Measurements from ENCODE around the gene CRYBG1.

CRYBG1 gene

DNA sequence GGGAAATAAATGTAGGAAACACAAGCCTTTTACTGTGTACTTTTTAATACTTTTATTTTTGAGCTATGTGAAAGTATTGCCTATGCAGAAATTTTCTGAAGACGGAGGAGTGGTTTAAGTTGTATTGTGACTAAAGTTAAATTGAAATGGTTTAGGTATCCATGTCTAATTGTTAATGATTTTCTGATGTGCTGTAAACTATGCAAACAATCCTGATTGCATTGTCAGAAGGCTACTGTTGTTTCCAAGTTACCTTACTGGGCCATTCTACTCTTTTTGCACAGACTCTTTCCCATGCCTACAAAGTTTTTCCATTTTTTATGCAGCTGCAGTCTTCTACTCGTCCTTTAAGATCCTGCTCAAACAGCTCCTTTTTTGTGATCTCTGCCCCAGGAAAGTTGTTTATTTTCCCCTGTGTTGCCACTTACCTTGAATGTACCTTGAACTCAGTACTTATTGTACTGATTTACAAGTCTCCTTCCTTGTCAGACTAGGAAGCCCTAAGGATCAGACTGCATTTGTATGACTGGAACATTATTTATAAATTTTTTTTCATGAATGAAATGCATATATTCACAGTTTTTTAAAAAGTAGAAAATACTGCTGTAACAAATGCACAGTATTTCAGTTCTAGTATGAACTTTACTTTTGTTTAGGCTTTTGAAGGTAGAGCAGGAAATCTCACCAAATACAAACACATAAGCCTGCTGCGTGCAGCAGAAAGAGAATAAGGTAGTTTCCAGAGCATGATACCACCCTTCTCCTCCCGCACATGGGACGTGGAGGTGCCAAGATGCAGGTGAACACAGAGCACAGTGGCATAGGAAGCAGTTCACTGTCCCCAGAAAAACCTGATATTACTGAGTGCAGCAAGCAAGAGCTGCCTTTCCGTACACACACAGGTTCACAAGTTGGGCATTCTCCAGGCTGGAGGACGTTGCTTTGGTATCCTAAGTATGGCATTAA is 97.8 kb downstream of the CRYBG1 start:
- no peak for DNase-seq (ENCODE audit: low read depth in 1 of 2, low spot score in 1 of 2)

DNA sequence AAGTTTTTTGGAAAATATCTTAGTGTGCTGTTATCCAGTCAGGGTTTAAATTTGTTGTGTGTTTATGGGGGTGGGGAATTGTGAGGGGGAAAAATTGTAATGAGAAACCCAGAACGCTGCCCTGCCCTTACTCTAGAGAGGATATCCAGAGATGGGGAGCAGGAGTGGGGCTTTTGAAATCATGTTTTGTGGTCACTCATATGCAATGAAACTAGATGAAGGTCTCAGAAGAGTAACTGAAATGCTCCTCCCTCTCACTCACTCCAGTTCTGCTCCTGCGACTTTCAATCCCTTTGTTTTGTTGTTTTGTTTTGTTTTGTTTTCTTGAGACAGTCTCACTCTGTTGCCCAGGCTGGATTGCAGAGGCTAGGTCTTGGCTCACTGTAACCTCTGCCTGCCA is 100.0 kb downstream of the CRYBG1 start:
- DNase-seq (ENCODE audit: low read depth in 1 of 2, low spot score in 1 of 2) = no peak

DNA sequence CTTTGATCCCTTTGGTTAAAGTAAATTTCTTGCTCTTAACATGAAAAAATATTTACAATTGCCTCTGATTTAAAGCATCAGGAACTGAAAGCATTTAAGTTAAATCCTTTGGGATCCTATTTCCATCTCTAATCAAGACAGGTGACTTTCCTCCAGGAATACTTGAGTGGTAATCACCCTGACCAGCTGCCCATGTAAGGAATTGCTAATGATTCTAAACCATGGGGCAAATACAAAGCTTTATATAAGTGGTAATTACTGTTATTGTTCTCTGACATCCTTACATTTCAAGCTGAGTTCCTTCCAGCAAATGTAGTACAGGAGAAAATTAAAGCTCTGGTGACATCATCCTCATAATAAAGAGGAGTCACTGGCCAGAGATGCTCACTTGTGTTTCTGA is 100.6 kb downstream of the CRYBG1 start:
- no peak for DNase-seq (ENCODE audit: low read depth in 1 of 2, low spot score in 1 of 2)

DNA sequence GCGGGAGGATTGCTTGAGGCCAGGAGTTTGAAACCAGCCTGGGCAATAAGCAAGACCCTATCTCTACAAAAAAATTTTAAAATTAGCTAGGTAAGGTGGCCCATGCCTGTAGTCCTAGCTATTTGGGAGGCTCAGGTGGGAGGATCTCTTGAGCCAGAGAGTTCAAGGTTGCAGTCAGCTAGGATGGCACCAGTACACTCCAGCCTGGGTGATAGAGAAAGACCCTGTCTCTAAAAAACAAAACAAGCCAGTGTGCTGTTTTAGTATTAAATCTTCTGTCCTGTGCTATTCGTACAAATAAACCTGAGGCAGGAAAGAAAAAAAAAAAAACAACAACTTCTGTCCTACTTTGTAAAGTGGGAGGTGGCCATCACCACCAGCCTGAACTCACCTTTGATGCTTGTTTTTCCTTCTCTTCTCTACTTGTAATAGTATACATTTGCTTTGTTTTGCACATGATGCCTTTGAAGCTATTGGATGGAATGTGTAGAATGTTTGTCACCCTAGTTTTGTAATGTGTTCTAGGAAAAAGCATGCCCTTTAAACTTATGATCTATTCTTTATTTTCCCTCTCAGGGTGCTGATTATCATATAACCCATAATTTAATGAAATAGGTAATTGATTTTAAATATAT is 102.5 kb downstream of the CRYBG1 start:
- no peak for DNase-seq (ENCODE audit: low read depth in 1 of 2, low spot score in 1 of 2)

DNA sequence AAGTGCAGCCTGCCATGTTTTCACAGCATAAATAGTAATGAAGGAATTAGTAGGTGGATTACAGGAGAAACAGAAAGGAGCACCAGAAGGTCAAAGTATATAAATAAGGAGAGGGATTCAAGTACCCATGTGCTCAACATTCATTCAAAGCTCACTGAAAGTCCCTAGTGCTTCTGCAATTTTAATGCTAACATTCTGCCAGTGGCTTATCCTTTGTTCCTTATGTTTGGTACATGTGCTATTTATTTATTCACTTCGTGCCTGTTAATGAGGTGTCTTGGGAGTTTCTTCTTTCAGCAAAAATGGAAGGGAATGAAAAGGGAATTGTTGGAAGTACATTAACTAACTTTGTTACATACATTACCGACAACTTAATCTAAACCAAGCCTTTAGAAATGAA is 105.7 kb downstream of the CRYBG1 start:
- DNase-seq (ENCODE audit: low read depth in 1 of 2, low spot score in 1 of 2) = no peak

DNA sequence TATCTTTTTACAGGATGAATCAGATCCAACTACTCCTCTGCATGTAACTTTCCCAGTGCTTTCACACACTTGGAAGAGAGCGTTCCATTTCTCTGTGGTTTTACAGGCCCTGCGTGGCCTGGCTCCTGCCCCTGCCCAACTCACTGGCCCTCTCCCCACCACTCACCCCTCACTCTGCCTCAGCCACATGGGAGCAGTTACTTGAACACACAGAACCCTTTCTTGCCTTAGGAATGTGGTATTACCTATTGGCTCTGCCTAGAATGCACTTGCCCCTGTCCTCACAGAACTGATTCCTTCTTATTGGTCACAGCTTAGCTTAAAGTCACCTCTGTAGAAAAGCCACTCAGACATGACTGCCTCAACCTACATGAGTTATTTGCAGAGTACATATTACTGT is 108.4 kb downstream of the CRYBG1 start:
- no peak for DNase-seq (ENCODE audit: low read depth in 1 of 2, low spot score in 1 of 2)

DNA sequence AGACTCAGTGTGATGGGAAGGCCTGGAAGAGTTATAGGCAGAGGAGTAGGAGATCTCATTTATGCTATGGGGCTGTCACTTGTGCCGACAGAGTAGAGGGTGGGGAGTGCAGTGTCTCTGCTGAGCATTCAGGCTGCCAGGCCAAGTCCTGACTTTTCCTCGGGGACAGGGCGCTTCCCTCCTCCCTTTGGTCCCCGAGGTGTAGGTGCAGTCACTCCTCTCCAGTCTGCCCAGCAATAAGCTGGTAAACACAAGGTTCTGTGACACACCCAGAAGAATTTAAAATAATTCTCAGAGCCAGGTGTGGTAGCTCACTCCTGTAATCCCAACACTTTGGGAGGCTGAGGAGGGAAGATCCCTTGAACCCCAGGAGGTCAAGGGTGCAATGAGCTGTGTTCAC is 109.4 kb downstream of the CRYBG1 start:
- no peak for DNase-seq (ENCODE audit: low read depth in 1 of 2, low spot score in 1 of 2)

DNA sequence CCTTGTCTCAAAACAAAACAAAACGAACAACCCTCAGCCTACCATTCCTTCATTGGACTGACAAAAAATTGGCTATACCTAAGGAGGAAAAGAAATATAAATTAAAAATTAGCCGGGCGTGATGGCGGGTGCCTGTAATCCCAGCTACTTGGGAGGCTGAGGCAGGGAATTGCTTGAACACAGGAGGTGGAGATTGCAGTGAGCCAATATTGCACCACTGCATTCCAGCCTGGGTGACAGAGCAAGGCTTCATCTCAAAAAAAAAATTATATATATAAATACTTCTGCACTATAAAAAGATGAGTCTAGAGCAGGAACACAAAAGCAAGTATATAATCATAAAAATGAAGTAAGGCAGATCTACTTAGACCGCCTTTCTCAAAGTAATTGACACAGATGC is 109.8 kb downstream of the CRYBG1 start:
- DNase-seq (ENCODE audit: low read depth in 1 of 2, low spot score in 1 of 2) = no peak

DNA sequence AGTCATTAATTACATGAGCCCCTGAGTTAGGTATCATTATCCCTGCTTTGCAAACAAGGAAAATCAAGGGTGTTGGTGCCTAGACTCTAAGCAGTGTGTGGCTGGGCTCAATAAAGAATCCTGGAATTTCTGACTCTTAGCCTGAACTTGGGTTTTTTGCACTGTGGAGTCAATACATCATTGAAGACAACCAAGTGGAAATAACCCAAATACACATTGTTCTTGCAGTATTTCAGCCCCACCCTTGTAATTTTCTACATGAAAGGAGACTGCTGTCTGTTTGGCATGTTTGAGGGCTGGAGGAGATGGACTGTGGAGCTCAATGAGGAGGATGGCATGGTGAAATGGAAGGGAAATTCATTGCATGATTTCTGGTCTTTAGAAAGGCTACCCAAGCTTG is 110.3 kb downstream of the CRYBG1 start:
- DNase-seq (ENCODE audit: low read depth in 1 of 2, low spot score in 1 of 2) = no peak

DNA sequence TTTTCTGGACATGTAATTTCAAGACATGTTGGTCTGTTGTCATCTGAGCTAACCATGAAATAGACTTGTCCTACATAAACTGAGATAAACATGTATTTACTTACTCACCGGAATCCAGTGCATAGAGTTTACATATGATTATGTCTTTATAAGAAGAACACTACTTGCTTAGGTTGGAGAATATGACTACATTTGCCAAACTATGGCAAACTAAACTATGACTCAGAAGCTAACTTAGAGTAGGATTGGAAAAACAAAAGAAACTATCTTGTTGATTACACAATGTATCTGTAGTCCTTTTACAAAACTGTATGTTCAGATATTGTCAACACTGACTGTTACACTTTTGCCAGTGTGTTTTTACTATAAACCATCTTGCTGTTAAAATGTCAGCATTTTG is 113.3 kb downstream of the CRYBG1 start:
- DNase-seq (ENCODE audit: low read depth in 1 of 2, low spot score in 1 of 2) = no peak

DNA sequence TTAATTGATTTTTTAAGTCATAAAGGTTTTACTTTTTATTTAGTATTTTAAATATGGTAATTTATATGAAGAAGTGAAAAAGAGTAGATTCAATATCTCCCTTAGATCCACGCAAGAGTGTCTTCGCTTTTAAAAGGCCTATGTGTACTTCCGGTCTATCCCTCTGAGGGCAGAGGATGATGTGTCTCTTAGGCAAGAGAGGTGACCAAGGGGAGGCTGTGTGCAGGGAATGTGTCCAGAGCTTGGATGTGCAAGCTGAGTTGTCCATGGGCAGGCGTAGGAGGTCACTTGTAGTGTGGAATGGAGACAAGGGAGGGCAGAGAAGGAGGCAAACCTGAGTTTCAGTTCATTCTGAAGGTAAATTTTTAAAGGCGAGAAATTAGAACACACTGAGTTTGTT is 113.9 kb downstream of the CRYBG1 start:
- no peak for DNase-seq (ENCODE audit: low read depth in 1 of 2, low spot score in 1 of 2)

DNA sequence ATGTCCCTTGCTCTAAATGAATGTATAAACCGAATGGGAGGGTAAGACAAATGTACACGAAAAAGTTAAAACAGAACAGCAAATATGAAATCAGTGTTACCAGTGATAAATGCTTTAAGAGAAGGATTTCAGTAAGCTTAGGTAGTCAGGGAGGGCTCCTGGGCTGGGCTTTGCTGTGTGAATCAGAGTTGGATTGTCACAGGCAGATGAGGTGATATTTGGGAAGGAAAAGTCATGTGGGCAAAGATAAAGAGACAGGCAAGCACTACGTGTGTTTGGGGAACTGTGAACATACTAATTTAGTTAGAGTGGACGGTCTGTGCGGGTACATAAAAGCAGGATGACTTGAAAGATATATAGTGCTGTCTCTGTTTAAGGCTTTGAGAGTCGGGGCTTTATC is 114.8 kb downstream of the CRYBG1 start:
- no peak for DNase-seq (ENCODE audit: low read depth in 1 of 2, low spot score in 1 of 2)

DNA sequence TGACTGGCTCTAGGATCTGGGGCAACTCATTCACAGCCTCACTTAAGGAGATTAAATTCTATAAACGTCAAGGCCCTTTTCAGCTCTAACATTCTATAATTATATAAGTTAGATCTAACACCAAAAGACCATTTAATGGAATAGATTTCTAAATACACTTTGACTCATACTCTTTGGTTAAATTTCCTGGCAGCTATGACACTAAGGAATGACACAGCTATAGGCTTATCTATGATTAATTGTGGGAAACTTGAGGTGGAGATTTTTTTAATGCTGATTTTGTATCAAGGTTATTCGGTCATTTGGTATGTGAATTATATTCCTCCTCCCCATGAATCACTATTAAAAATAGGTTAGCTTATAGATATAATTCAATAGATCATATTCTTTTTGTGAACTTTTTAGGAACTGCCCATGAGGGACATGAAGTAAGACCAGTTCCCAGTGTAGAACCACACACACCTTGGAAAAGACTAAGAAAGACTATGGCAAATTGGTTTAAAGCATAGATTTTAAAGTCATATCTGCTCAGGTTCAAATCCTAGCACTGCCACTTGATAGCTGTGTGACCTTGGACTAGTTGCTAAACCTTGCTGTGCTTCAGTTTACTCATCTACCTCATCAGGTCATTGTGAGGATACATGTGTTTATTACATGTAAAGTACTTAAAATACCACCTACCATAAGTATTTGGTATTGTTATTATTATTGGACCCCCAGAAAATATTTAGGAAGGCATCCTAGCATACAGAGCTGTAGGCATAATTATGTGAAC is 116.0 kb downstream of the CRYBG1 start:
- DNase-seq (ENCODE audit: low read depth in 1 of 2, low spot score in 1 of 2) = no peak

DNA sequence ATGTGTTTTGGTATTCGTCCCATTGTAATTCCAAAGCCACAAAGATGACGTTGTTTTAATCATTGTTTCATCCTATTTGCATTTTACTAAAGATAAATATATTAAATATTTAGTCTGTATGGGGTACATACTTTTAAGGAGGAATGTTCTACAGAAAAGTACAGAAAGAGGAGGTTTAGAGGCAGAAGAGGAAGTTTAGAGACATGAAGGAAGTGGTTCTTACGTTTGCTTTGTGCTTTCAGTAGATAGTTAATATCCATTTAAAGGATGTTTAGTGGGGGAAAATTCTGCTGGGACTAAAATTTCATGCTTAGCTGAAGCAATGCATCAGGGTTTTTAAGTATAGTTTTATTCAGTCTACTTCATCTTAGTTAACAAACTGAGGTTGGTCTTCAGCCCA is 116.6 kb downstream of the CRYBG1 start:
- DNase-seq (ENCODE audit: low read depth in 1 of 2, low spot score in 1 of 2) = no peak

DNA sequence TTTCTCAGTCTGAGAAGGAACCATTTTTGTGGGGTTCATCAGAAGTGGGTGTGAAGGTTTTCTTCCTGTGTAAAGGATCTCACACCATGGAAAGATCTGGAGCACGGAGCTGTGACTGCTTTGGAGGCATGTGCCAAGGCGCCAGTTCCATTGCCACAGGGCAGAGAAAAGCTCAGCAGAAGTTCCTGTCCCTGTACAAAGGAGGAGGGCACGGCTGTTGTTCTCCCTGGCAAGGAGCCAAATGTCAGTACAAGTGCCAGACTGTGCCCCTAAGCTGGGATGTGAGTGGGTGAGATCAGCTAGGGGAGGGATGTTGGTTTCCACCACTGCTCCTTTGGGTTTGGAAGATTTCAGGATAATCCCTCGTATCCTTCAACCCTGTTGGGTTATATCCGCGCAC is 117.3 kb downstream of the CRYBG1 start:
- DNase-seq (ENCODE audit: low read depth in 1 of 2, low spot score in 1 of 2) = no peak

DNA sequence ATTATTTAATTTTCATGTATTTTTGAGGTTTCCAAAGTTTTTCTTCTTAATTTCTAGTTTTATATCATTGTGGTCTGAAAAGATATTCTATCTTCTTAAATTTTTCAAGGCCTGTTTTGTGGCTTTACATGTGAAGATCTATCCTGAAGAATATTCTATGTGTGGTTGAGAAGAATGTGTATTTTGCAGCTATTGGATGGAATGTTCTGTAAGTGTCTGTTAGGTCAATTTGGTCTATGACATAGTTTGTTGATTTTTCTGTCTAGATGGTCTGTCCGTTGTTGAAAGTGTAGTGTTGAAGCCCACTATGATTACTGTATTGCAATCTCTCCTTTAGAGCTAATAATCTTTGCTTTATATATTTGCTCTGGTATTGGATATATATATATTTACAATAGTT is 125.7 kb downstream of the CRYBG1 start:
- DNase-seq (ENCODE audit: low read depth in 1 of 2, low spot score in 1 of 2) = no peak

DNA sequence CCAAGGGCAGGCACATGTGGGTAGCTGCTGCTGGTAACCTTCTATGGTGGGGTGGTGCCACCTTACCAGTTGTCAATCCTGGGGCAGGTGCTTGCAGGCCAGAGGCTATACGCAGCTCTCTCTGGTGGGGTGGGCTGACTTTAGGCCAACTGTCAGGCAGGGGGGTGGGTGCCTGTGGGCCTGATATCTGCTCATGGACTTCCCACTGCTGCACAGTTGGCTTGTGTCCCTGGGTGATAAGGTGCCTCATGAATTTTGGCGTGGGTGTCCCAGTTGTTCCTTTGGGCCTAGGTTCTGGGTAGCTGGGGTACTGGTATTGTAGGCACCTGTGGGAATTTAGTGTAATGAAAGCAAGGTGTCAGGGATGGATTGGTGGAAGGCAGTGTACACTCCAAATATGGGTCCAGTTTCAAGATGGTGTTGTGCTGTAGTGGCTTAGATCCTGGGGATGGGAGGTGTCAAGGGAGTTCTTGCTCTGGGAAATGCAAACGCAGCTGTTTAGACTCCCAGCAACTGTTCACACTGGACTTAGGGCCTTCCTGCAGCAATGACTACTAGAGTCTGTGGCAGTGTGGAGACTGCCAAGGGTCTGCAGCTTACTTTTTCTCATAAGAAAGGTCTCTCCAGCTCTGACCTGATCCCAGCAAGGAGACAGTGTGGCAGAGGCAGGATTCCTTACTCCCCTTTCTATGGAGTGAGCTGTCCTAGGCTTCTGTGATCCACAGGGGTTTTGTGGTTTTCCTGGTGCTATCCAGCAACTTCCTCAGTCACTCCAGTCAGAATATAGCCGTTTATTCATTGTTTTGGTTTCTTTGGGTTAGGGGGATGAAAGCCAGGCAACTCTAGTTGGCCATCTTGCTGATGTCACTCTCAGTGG is 128.2 kb downstream of the CRYBG1 start:
- DNase-seq (ENCODE audit: low read depth in 1 of 2, low spot score in 1 of 2) = no peak

DNA sequence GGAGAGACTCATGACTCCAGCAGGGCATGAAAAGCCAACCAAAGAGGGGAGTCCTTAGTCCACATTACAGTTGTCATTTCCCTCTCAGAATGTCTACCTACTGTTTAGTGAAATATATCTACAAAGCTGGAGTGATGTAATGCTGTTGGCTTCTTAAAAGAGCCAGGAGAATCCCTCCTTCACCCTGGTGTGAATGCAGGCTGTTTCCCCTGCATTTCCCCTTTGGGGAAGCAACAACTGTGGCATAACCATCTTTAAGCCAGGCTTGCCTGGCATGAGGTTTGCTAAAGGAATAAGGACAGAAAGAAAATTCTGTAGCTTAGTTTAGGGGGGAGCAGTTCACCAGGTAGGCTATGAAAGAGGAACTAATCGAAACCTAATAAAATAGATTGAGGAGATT is 129.5 kb downstream of the CRYBG1 start:
- no peak for DNase-seq (ENCODE audit: low read depth in 1 of 2, low spot score in 1 of 2)

DNA sequence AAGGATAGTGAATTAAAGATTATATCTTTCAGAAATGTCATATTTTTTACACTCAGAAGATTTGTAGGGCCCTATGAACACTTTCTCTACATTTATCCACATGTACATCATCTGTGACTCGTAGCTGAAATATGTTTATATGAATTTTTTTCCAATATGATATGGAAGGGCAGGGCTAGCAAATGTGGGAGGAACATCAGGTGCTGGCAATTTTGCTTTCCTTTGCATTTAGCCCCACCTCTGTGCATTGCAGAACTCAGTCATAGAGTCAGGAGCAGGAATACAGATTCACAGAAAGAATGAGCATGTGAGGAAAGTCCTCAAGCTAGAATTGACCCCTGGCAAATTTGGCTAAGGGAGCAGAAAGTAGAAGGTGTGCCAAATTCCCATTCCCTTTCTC is 129.9 kb downstream of the CRYBG1 start:
- DNase-seq (ENCODE audit: low read depth in 1 of 2, low spot score in 1 of 2) = no peak

DNA sequence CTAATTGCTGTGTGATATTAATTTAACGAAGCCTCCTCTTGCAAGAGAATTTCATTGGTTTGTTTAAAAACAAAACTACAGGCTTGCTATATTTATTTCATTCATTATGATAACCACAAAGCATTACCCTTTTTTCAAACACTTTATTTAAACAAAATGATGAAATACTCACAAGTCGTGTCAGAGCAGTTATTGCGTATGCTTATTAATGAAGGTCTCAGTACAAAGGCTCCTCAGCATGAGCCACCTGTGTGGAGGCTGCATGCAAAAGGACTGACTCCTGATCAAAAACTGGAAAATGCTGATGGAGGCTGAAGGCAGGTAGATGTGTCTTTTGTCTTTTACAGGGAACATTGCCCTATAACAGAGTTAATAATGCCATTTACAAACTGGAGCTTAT is 130.5 kb downstream of the CRYBG1 start:
- no peak for DNase-seq (ENCODE audit: low read depth in 1 of 2, low spot score in 1 of 2)

DNA sequence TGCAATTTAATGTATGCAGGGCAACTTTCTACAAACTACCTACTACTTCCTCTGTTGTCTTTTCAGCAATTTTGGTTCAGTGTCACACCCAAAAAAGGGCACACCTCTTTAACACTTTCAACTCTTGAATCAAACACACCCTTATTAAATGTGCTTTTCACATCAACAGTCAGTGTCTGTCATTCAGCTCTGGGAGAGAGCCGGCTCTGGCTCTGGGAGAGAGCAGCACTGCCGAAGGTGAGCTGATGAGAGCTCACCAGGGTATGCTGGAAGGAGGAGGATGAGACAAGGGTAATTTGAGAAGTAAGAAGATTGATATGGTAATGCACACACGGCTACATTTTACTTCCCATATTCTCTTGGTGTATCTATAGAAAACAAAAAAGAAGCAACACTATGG is 134.5 kb downstream of the CRYBG1 start:
- no peak for DNase-seq (ENCODE audit: low read depth in 1 of 2, low spot score in 1 of 2)

Data from activated T-helper 1 cell treated with anti-CD3 and anti-CD28 coated beads, Interleukin-2, amount 50 U/mL, for 16 hours (primary cell).